Measurements from ENCODE around the gene PDE7B. TPM values are rescaled to one million over a fixed set of nuclear protein-coding genes. Genes with fewer than 3 reads are reported as not detected.
A peak's percentile ranks its signal among the peaks of the same experiment; 100 is the strongest.

PDE7B gene
- total RNA-seq, 1 donor from 2014 or later = 18.7 TPM

DNA sequence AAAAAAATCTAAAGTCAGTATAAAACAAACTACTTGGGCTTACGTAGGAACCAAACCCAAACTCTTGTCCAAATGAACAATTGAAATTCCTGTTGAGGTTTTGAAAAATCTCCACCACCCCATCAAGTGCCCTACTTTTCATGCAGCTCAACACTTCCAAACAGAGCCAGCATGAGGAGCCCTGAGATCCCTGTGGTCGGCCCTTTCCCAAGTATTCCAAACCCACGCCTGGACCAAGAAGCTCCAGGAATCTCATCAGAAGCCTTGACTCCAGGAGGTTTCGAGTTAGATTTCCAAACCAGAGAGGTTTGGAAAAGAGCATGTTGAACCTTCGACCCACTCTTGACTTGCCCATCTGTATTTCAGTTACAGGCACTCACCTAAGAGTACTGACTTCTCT is 219.3 kb downstream of the PDE7B start:
- DNase-seq (ENCODE audit: missing footprints) (no peak), ATAC-seq (no peak)
- intact Hi-C loops (cut with DNase I) = loop anchor here (5.0 kb wide), 1 partner anchor 34 kb away; no protein-coding TSS in a partner anchor

DNA sequence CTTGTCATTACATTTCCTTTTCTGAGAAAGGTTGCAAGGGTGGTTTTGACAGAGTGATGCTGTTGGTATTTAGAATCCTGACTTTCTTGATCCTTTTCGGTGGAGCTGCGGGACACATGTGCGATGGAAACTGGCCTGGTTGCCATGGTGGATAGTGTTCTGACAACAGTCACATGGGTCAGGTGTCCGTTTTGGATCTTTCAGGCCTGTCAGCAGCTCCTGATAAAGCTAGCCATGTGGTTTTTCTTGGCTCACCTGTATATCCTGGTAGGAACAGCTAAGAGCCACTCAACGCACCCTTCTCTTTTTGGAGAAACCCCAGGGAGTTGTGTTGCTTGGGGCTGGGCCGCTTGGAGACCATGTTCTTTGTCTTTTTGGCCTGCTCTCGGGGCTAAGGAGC is 221.2 kb downstream of the PDE7B start:
- peak; percentile 97 for ATAC-seq
- no peak for DNase-seq (ENCODE audit: missing footprints)

DNA sequence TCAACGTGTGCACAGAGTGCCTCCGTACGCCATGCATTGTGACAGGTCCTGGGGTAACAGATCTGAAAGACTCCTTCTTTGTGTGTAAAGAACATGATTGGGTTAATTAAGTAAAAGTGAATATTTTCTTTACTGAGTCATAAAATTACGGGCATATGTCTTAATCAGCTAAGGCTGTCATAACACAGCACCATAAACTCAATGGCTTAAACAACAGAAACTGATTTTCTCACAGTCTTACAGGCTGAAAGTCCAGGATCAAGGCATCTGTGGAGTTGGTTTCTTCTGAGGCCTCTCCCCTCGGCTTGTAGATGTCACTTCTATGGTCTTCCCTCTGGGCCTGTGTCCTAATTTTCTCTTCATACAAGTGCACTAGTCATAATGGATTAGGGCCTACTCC is 221.7 kb downstream of the PDE7B start:
- no peak for ATAC-seq
- intact Hi-C loops (cut with DNase I) = loop anchor here (5.0 kb wide), 1 partner anchor 36 kb away; no protein-coding TSS in a partner anchor
- DNase-seq (ENCODE audit: missing footprints) = no peak

More for the DNA sequence above, 221.2 kb downstream of the PDE7B start:
- intact Hi-C loops (cut with DNase I) = loop anchor here (5.0 kb wide), 1 partner anchor 35 kb away; no protein-coding TSS in a partner anchor

DNA sequence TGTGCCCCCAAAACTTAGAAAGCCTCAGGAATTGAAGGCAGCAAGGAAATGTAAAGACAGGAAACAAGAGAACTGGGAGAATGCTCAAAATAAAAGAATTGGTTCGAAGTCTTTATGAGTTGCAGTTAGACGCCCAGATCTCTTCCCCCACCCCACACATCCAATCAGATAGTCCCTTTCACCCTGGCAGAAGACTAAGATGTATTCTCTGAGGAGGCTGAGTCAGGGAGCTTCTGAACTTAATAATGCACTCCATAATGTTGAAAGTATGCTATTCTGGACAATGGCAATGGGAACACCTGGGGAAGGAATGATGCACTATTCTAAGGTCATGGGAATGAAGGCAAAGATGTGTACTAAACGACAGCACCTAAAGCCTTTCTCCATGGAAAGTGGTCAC is 225.0 kb downstream of the PDE7B start:
- intact Hi-C loops (cut with DNase I) = no loop called here
- no peak for ATAC-seq
- DNase-seq (ENCODE audit: missing footprints) = no peak

DNA sequence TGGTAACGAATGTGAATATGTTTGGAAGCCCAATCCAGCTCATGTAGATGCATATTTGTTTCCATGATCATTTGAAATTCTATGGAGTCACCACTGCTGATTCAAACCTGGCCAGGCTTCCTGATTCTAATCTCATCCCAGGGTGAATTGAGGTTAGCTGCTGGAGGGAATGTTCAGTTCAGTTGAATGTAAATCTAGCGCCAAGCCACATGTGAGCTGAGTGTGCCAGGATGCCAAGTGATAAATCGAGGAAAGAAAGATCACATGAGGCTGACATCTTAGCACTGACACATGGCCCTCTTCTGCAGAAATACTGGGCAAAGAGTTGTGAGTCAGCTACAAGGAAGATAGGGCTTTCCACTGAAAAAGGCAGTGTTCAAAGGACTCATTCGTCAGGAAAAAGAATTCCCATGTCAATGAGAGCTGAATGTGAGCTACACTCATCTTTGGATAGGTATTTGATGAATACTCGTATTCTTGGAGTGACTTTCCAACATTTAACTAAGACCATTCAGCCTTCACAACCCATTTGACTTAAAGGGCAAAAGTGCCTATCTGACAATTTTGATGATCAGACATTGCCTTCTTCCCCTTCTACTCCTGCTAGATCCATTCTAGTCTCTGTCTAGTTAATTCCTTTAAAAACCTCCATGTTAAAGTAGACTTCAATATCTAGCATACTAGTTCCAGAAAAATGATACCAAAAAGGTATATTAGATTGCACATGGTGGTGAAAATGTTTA is 226.5 kb downstream of the PDE7B start:
- intact Hi-C loops (cut with DNase I) = no loop called here
- ATAC-seq (peak; percentile 57), DNase-seq (ENCODE audit: missing footprints) (no peak)

DNA sequence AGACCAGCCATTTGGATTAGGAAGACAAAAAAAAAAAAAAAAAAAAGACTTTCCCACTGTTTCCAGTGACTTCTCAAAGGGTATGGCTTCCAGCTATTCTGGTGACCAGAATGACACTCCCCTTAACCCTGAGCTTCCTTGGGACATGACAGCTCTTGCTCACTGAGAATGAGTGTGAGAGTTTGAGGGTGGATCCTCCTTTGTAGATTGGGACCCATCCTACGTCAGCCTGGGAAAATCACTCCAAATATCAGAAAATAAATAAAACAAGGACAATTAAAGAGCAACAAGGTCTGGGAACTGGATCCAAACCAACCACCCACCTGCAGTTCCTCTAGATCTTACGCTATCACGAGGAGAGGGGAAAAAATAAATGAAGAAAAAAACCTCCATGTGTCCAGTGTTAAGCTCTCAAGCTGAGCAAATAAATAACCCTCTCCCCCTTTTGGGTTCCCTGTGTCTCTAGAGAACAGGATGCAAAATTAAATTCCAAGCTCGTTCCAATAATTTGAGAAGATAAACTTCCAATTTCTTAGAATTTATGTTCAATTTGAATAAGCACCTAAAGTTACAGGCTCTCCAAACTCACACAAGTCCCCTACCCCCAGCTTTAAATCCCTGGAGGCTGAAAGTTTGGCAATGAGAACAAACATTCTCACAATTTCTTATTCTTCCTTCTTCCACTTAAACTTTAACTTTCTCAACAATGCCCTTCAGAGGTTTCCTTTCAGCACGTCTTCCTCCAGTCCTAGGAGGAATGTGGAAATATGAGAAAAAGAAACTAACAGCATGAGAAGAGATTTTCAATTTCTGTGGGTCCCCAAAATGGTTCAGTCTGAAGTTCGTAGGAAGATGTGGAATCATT is 228.4 kb downstream of the PDE7B start:
- ATAC-seq (peak; percentile 72), DNase-seq (ENCODE audit: missing footprints) (no peak)
- intact Hi-C loops (cut with DNase I) = no loop called here

DNA sequence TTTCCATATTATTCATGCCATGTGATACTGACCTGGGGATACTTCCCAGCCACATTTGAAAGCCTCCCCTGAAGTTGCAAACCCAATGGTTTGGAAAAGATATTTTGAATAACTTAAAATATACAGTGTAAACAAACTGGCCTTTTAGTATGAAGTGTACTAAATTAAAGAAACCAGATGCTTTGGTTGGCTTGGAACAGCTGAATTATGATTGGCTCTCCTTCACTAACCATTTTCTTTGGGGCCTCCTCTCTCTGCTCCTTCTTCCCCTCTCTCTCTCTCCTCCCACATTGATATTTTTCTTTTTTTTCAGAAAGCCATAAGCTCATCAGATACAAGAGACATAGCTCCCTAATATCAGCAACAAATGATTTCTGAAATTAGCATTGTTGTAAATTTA is 232.0 kb downstream of the PDE7B start:
- ATAC-seq = no peak
- no peak for DNase-seq (ENCODE audit: missing footprints)
- intact Hi-C loops (cut with DNase I) = no loop called here

DNA sequence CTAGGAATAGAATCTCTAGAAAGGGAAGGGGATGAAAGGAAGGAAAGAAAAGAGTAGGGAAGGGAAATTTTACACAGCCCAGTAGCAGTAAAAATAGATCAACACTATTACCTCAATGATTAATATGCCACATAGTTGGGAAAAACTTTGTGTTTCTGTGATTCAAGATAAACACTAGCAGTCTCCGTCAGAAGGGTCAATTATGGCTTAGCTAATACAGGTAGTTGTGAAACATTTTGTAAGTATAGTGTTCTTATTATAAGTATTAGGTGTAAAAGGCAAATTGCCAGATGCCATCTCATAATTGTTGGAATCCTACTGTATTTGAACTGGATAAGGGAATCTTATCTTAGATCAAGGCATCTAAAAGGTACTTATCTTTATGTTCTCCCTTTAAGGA is 232.9 kb downstream of the PDE7B start:
- intact Hi-C loops (cut with DNase I) = no loop called here
- no peak for DNase-seq (ENCODE audit: missing footprints)
- no peak for ATAC-seq

DNA sequence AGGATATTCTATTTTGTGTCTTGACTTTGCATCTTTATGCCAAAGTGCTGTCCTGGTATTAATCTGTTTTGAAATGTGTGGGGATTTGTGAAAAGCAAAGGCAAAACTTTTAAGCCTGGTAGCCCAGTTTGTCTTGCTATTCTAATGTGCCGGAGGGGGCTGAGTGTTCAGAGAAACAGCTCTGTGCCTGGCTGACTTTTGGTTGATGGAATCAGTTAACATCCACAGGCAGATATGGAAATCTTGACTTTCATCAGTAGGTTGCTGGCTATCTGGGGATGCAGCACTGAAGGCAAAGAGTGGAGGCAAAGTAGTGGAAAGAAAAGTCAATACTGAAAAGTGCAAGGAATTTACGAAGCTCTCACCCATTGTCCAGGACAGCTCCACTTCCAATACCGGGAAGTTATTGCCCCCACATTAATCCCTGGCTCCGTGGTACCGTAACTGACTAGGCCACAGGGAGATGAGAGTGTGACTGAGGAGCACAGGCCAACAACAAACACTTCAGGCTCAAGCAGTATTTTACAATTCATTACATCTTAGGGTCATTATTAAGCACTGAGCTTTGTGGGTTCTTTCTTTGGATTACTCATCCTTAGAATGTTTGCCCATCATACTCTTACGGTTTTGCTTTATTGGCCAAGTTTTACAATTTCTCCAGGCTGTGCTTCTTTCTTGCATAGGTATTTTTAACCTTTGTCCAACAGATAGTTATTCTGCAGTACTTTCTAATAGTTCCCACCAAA is 234.0 kb downstream of the PDE7B start:
- intact Hi-C loops (cut with DNase I) = no loop called here
- DNase-seq (ENCODE audit: missing footprints) (no peak), ATAC-seq (no peak)

DNA sequence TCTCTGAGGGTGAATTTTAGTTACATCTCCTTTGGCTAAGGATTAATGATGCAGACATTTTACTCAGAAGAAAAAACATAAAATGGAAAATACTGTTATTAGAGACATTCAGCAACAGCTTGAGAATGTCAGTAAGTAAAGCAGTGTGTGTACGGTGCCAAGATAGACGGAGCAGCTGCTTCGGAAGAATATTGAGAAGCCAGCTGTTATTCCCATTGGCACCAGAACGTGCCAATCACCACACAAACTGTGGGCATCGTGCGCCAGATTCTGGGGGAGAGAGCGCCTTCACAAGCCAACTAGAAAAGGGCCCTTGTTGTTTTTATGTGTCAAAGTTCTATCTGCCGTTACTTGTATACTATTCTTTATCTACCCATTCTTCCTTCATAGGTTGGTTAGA is 235.2 kb downstream of the PDE7B start:
- intact Hi-C loops (cut with DNase I) = no loop called here
- no peak for ATAC-seq
- DNase-seq (ENCODE audit: missing footprints) = no peak

DNA sequence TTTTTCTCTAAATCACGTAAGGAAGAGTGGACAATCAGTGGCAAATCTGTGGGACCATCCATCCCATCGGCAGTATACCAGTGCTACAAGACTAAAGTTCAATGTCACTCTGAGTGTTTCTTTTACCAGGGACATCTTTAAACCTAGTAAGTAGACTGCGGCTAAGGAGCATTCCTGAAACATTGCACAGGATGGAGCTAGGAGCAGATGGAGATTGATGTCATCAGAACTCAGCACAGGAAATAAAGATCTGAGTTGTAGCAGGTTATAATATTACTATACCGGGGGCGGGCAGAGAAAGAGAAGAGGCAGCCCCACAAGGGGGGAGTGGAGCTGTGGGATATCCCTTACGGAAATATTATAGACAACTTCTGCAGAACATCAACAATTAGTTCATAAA is 236.5 kb downstream of the PDE7B start:
- intact Hi-C loops (cut with DNase I) = no loop called here
- DNase-seq (ENCODE audit: missing footprints) (no peak), ATAC-seq (no peak)

DNA sequence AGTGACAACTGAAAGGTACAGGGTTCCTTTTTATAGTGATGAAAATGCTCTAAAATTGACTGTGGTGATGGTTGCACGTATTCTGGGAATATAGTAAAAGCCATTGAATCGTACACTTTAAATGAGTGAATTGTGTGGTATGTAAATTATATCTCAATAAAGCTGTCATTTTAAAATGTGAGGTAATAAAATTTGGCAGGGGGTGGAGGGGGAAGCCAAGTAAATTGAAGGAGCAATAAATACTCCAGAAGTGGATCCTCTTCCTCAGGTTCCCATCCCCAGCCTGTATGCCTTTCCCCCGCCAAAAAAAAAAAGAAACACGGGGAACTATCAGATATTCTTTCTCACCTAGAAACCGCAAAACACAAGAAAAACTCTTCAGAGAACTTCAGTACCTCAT is 237.2 kb downstream of the PDE7B start:
- intact Hi-C loops (cut with DNase I) = no loop called here
- DNase-seq (ENCODE audit: missing footprints) (no peak), ATAC-seq (no peak)

DNA sequence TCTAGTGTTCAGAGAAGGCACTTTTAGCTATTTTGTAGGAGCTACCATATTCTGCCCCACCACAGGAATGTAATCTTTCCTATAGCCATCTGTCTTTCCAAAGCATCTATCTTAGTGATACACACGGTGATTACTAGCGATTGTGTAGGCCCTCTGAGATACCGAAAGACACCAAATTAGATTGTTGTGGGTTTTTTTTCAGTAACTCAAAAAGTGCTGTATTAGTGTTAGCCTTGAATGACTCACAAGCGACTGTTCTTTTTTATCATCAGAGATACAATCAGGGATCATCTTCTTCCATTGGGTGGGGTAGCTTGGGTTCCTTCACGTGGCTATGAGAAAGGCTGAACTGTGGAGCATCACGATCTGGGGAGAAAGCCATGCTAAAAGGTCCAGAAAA is 238.4 kb downstream of the PDE7B start:
- intact Hi-C loops (cut with DNase I) = no loop called here
- DNase-seq (ENCODE audit: missing footprints) (no peak), ATAC-seq (no peak)

DNA sequence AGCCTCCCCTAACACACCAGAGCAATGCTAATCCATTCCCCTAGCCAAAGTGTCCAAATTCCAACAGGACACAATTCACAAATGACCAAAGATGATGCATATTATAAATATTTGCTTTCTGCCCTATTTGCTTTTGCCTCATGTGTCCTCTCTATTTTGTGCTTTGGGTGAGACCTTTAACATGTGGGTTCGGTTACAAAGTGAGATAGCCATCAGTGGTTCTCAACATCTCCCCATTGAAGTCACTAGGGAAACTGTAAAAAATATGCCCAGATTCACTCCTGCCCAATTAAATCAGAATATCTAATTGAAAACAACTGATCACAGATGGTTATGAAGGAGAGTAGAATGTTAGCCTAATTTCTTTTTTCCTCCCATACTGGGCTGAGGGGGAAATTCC is 239.4 kb downstream of the PDE7B start:
- DNase-seq (ENCODE audit: missing footprints) (no peak), ATAC-seq (no peak)
- intact Hi-C loops (cut with DNase I) = no loop called here

DNA sequence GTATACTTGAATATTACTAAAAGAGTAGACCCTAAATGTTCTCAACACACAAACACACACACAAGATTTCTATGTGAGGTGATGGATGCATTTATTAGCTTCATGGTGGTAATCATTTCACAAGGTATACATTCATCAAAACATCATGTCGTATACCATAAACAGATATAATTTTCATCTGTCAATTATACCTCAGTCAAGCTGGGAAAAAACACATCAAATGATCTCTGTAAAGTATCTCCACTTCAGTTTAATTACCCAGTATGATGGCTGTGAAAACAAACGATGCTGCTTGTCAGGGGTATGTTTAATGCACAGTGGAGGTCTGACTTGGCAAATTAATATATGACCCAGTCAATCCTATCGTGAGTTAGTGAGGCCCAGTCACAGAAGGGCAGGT is 241.4 kb downstream of the PDE7B start:
- DNase-seq (ENCODE audit: missing footprints) (no peak), ATAC-seq (no peak)
- intact Hi-C loops (cut with DNase I) = no loop called here

DNA sequence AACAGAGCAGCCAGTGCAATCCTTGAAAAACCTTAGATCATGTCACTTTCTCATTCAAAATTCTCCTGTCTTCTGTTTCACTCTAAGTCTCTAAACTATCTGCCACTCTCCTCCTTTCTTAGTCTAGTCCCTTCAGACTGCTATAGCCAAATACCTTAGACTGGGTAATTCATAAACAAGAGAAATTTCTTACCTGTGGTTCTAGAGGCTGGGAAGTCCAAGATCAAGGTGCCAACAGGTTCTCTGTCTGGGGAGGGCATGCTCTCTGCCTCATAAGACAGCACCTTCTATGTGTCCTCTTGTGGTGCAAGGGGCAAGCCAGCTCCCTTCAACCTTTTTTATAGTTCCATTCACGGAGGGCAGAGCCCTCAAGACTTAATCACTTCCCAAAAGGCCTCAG is 242.3 kb downstream of the PDE7B start:
- ATAC-seq (no peak), DNase-seq (ENCODE audit: missing footprints) (no peak)
- intact Hi-C loops (cut with DNase I) = no loop called here

DNA sequence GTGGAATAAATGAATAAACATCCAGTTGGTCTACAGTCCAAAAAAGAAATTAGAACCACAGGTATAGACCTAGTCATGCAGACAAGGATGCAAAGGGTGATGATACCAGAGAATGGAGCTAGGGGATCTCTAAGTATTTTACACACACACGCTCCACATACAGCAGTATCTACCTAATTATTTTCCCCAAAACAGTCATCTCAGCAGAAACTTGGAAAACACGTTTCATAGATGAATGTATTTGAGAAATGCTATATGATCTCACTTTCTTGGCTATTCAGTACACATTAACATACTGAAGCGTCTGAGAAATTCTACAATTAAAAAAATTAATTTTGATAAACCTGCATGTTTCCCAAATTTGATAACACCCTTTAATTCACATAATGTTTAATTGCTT is 243.3 kb downstream of the PDE7B start:
- no peak for ATAC-seq
- DNase-seq (ENCODE audit: missing footprints) = no peak
- intact Hi-C loops (cut with DNase I) = no loop called here

DNA sequence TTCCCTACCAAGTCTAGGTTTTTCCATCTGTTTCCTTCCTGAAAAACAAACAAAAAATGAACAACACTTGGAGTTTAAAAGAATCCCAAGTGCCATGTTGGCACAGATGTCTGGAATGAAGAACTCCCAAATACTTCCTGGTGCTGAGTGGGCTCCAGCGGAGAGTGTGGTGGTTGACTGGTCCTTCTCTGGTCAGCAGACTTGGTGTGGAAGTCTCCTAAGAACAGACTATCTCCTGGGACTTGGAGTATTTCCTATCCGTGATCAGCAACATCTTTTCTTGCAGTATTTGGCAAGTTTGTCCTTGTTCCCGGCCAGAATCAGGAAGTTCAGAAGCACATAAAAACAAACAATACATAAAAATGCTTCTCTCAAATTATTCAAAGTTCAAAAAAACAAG is 244.5 kb downstream of the PDE7B start:
- intact Hi-C loops (cut with DNase I) = no loop called here
- peak; percentile 91 for ATAC-seq
- DNase-seq (ENCODE audit: missing footprints) = no peak

DNA sequence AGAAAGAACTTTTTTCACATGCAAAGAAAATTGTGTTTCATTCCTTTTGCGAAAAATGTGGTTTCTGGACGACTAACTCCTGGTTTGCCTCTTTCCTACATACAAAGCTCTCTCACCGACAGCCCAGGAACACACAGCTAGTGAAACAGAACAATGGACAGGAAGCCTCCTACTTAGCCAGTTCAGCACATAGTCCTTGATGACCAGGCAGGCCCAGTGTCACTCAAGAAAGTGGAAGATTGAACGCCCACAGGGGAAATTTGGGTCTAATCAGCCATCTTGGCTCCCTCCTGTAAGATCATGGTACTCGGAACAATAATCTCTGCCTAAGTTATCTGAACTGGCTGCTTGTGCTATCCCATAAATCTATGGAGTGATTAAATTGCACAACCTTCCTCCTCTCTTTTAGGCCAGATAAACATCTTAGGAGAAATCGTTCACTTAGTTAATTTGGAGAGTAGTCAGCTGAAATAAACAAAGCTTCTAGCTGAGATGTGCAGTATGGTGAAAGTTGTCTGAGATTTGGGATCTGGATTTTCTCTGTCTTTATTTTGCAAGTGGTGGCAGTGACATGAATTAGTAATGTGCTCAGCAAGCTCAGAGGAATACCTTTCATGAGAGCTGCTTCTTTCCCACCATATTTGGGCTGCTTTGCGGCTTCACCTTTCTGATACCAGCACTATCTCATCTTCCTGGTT is 251.6 kb downstream of the PDE7B start:
- ATAC-seq = peak; percentile 1
- DNase-seq (ENCODE audit: missing footprints) = no peak
- intact Hi-C loops (cut with DNase I) = loop anchor here (2.0 kb wide), 1 partner anchor 28 kb away; no protein-coding TSS in a partner anchor

All from Right ventricle myocardium inferior (tissue), 1 donor.